Transverse colon (tissue), 4 donors: ENCODE measurements around the gene ANXA10.

Source experiments
- CTCF ChIP-seq, 5 experiments: fragments of 200-600 bp in 3 of 5; fragments of 450-650 bp in 2 of 5; sonication (generic) in 3 of 5; IDR thresholded peaks; 1 replicate in 2 of 5; 2 replicates in 3 of 5; pipeline ENCODE4 v1.5.1; 2016 to 2017; ENCODE audit warnings: antibody characterized with exemption in 5 of 5, inconsistent platforms in 3 of 5, mild to moderate bottlenecking in 2 of 5, moderate library complexity in 1 of 5
- EP300 ChIP-seq: sonication (generic); formaldehyde crosslinking; IDR thresholded peaks from one replicate; pipeline ENCODE4 v1.6.1; 2017; ENCODE audit warnings: antibody characterized with exemption, low read depth
- POLR2A ChIP-seq: fragments of 450-650 bp; IDR thresholded peaks from one replicate; pipeline ENCODE4 v1.6.1; 2016; ENCODE audit warnings: antibody characterized with exemption, mild to moderate bottlenecking, moderate library complexity
- POLR2AphosphoS5 ChIP-seq, 3 donors: sonication (generic); formaldehyde crosslinking; IDR thresholded peaks; one replicate each; pipeline ENCODE4 v1.6.1; 2016; ENCODE audit warnings: antibody characterized with exemption in 3 of 3

GRCh38 chr4:168120811-168121210 lies 28.5 kb downstream of the ANXA10 start:
- TF ChIP-seq CTCF (IDR thresholded peaks at IDR 0.05) (no peak), POLR2AphosphoS5 (IDR thresholded peaks at IDR 0.05) (no peak), POLR2A (no peak), EP300 (no peak)
